GM18909 (cell line): ENCODE measurements around the gene FMR1NB.

Source experiments
- ATAC-seq: cut with Tn5 transposase; IDR thresholded peaks from one replicate; pipeline ENCODE4 v1.9.1; 2021; ENCODE audit warnings: mild to moderate bottlenecking; ENCODE audit not compliant: unreplicated experiment, poor library complexity

FMR1NB gene

DNA sequence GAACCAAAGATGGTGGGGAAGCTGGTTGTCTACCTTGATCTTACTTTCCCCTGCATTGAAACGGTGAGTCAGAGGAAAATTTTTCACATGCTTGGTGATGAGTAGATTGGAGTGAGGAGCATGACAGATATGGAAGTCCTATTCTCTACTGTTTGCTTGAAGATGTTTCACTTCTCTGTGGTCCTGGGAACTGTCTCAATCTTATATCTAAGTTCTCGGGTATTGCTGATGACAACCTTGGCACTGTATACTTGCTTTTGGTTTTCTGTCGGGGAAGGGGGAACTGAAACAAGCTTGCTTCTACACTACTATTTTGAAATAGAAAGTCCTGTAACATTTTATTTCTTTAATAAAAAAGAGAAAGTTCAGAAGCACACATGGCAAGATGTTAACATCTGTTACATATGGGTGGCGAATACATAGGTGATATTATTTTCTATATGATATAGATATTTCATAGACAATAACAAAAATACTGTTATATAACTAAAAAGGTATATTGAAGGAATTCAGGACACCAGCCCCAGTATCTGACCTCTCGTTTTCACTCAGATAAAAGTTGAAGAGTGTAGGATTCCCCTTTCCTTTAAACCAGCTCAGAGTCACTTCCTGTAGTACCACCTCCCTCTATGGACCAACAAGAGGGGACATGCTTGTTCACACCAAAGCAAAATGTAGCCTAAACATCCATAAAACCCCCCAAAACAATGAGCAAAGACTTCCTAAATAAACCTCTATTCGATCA lies 88.8 kb downstream of the FMR1NB start:
- peak; percentile 95 for ATAC-seq

DNA sequence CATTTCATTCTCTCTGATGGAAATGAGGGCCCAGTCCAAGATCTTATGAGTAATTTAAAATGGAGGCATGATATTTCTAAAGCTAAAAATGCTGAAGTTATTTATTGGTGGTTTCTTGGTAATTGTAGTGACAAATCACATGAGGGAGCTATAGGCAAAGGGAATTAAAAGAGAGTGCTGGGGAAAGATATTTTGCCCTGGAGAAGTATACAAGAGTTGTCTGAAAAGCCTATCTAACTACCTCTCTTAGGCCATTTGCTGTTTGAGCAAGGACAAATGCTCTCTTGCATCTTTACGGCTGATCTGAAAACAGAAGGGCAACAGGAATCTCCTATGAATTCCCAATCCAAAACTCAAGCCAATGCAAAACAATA lies 89.4 kb downstream of the FMR1NB start:
- no peak for ATAC-seq
